Suprapubic skin (tissue), 4 donors: ENCODE results near the gene SLC16A12. TPM values are rescaled to one million over a fixed set of nuclear protein-coding genes. Genes with fewer than 3 reads are reported as not detected.

ENCODE experiments used
- DNase-seq, 2 donors: peaks; one replicate each; pipeline ENCODE4 v3.0.0-alpha.2; 2019; ENCODE audit warnings: low spot score in 2 of 2
- H3K27ac ChIP-seq: fragments of 200-600 bp; sonication (generic); one replicate; pipeline ENCODE4 v1.5.1; 2019
- H3K27me3 ChIP-seq: fragments of 200-600 bp; sonication (generic); one replicate; pipeline ENCODE4 v1.5.1; 2019
- H3K36me3 ChIP-seq: fragments of 200-600 bp; sonication (generic); one replicate; pipeline ENCODE4 v1.5.1; 2019
- H3K4me1 ChIP-seq: fragments of 200-600 bp; sonication (generic); one replicate; pipeline ENCODE4 v1.5.1; 2019
- H3K4me3 ChIP-seq: fragments of 200-600 bp; sonication (generic); one replicate; pipeline ENCODE4 v1.5.1; 2019; ENCODE audit warnings: mild to moderate bottlenecking
- H3K9me3 ChIP-seq: fragments of 200-600 bp; sonication (generic); one replicate; pipeline ENCODE4 v1.5.1; 2019
- EP300 ChIP-seq: sonication (generic); formaldehyde crosslinking; IDR thresholded peaks from one replicate; pipeline ENCODE4 v1.6.1; 2017; ENCODE audit warnings: antibody characterized with exemption
- POLR2A ChIP-seq, 2 donors: fragments of 450-650 bp; IDR thresholded peaks; one replicate each; pipeline ENCODE4 v1.6.1; 2017; ENCODE audit warnings: antibody characterized with exemption in 2 of 2, mild to moderate bottlenecking in 2 of 2, moderate library complexity in 2 of 2
- POLR2AphosphoS5 ChIP-seq, 3 donors: sonication (generic); formaldehyde crosslinking; IDR thresholded peaks; one replicate each; pipeline ENCODE4 v1.6.1; 2017; ENCODE audit warnings: antibody characterized with exemption in 3 of 3
- WGBS: methylation state at CpG from one replicate; pipeline ENCODE4 v1.1.5; 2018; 5-methylcytosine and 5-hydroxymethylcytosine counted together
- total RNA-seq, 4 donors: library from RNA; depleted of rRNA; stranded (reverse); fragments of >200 nt; gene quantifications; one replicate each; pipeline ENCODE4 v1.1.0, GENCODE V29; 2016
- TF ChIP-seq, protein P1 (sequence below), 2 donors: fragments of 200-600 bp in 1 of 2; fragments of 450-650 bp in 1 of 2; sonication (generic) in 1 of 2; IDR thresholded peaks; one replicate each; pipeline ENCODE4 v1.5.1; 2016 to 2019; ENCODE audit warnings: antibody characterized with exemption in 2 of 2, mild to moderate bottlenecking in 1 of 2, moderate library complexity in 1 of 2

The SLC16A12 gene
- total RNA-seq, 4 donors from 2014 or later, result 0.60 to 1.4 (median 1.0) TPM

DNA sequence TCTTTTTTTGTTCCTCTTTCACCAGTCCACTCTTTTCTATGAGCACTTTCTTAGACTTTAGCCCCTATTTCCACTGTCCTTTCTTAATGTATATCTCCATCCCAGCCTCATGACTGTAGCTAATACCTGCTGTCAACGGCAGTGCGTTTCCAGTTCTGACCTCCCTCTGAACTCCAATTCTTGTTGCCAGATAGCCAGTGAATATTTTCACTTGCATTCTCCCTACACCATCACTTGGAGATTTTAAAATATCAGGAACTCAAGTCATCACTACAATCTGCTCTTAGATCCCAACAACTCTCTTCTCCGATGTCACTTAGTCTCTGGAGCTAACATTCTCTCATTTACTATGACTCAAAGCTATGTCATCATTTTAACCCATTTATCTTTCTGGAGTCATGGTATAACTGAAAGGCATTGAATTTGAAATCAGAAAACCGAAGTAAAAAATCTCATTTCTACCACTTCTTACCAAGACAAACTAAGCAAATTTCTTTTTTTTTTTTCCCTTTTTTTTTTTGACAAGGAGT is 5.1 kb upstream of the SLC16A12 start:
- WGBS, result 92% methylated on average over 4 of the region's 4 CpGs
- H3K4me3 ChIP-seq, result no peak overlapping the region
- peaks cover 26% of the 10 kb centered on the region for H3K27me3 ChIP-seq
- no peaks in the 10 kb centered on the region for H3K36me3 ChIP-seq
- H3K9me3 ChIP-seq, result no peaks in the 10 kb centered on the region
- peaks cover 5% of the 10 kb centered on the region for H3K4me1 ChIP-seq
- TF ChIP-seq POLR2A (IDR thresholded peaks at IDR 0.05) (no peak), POLR2AphosphoS5 (IDR thresholded peaks at IDR 0.05) (no peak), EP300 (no peak)
- TF ChIP-seq, protein P1, sequence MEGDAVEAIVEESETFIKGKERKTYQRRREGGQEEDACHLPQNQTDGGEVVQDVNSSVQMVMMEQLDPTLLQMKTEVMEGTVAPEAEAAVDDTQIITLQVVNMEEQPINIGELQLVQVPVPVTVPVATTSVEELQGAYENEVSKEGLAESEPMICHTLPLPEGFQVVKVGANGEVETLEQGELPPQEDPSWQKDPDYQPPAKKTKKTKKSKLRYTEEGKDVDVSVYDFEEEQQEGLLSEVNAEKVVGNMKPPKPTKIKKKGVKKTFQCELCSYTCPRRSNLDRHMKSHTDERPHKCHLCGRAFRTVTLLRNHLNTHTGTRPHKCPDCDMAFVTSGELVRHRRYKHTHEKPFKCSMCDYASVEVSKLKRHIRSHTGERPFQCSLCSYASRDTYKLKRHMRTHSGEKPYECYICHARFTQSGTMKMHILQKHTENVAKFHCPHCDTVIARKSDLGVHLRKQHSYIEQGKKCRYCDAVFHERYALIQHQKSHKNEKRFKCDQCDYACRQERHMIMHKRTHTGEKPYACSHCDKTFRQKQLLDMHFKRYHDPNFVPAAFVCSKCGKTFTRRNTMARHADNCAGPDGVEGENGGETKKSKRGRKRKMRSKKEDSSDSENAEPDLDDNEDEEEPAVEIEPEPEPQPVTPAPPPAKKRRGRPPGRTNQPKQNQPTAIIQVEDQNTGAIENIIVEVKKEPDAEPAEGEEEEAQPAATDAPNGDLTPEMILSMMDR (IDR thresholded peaks at IDR 0.05), result no peak
- H3K27ac ChIP-seq, result no peak overlapping the region
- no peak for DNase-seq

DNA sequence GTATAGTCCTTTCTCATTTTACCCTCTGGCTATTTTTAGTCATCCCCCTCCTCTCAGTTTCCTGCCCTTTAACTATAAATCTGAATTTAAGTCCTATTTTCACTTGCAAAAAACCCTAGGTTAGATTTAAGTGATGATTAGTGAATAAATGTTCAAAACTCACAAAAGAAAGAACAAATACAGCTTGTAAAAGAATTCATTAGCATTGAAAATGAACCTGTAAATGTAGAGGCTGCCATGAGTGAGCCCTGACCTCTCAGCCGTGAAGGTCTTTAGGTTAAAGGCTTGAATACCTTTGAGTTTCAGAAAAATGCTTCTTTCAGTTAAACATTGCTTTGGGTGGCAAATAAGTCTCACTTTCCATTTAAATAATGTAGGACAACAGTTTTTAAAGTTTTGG is 2.0 kb upstream of the SLC16A12 start:
- Histone ChIP-seq H3K36me3 (no peaks in the 10 kb centered on the region), H3K4me1 (peaks cover 16% of the 10 kb centered on the region), H3K27me3 (peaks cover 57% of the 10 kb centered on the region), H3K4me3 (no peak overlapping the region), H3K27ac (no peak overlapping the region), H3K9me3 (no peaks in the 10 kb centered on the region)
- 71% methylated on average over 1 of the region's 1 CpG for WGBS
- DNase-seq, result no peak
- TF ChIP-seq, protein P1 (IDR thresholded peaks at IDR 0.05), result no peak
- TF ChIP-seq POLR2A (IDR thresholded peaks at IDR 0.05), result no peak
- no peak for TF ChIP-seq EP300
- TF ChIP-seq POLR2AphosphoS5 (IDR thresholded peaks at IDR 0.05), result no peak

DNA sequence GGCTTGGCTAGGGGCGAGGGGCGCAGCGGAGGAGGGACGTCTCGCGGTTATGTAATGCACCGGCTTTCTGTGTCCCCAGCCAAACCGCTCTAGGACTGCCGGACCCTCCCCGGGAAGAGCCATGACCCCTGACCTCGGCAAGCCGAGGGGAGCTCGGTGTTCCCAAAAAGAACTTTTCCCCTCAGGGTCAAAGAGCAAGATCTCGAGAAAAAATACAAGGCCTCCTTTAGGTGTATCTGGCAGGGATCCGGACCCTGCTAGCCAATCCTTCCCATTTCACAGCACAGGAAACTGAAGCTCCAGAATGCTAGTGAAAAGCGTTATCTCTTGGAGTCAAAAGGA is 590 bp upstream of the SLC16A12 start:
- Histone ChIP-seq H3K4me1 (peaks cover 16% of the 10 kb centered on the region), H3K36me3 (no peaks in the 10 kb centered on the region), H3K9me3 (no peaks in the 10 kb centered on the region), H3K27me3 (peaks cover 71% of the 10 kb centered on the region), H3K27ac (no peak overlapping the region), H3K4me3 (peak overlapping the region; percentile 51)
- DNase-seq, result no peak
- 80% methylated on average over 3 of the region's 16 CpGs for WGBS
- no peak for TF ChIP-seq EP300
- TF ChIP-seq, protein P1 (IDR thresholded peaks at IDR 0.05), result no peak
- TF ChIP-seq POLR2AphosphoS5 (IDR thresholded peaks at IDR 0.05), result no peak
- no peak for TF ChIP-seq POLR2A (IDR thresholded peaks at IDR 0.05)

DNA sequence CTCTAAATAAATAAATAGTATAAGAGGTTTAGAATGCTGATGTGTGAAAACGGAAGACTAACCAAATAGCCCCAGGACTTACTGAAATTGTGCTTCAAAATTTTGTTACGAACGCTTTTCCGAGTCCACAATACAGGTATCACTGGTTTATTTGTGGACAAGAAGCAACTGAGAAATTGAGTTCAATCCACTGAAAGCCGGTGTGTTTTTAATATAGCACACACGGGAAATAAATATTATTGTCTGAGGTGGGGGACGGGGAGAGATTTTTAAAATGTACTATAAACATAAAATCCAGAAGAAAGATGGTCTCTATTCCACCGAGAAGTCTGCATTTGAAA is 598 bp downstream of the SLC16A12 start:
- TF ChIP-seq EP300 (no peak), POLR2A (IDR thresholded peaks at IDR 0.05) (no peak)
- TF ChIP-seq, protein P1 (IDR thresholded peaks at IDR 0.05), result no peak
- H3K36me3 ChIP-seq, result no peaks in the 10 kb centered on the region
- H3K4me3 ChIP-seq, result peak overlapping the region; percentile 51
- peaks cover 16% of the 10 kb centered on the region for H3K4me1 ChIP-seq
- peaks cover 73% of the 10 kb centered on the region for H3K27me3 ChIP-seq
- H3K9me3 ChIP-seq, result no peaks in the 10 kb centered on the region
- no peak for DNase-seq
- WGBS, result 21% methylated on average over 8 of the region's 8 CpGs
- H3K27ac ChIP-seq, result no peak overlapping the region

DNA sequence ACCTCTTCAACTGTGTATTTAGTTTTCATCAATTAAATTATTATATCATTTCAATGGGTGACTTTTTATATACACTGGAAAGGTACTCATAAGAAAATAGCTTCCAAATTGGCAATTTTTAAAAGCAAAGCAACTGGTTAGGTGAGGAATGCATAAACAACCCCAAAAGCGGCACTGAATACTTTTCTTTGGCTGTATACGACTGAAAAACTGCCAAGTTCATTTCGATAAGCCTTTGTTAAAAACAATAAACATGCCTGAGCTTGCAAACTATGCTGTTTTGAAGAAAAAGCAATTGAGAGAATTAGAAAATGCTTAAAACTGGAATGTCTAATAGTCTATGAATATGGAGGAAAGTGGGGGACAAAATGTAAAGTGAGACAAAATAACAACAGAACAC is 2.9 kb downstream of the SLC16A12 start:
- no peak overlapping the region for H3K4me3 ChIP-seq
- no peak for DNase-seq
- no peaks in the 10 kb centered on the region for H3K9me3 ChIP-seq
- peaks cover 16% of the 10 kb centered on the region for H3K4me1 ChIP-seq
- TF ChIP-seq EP300 (no peak), POLR2AphosphoS5 (IDR thresholded peaks at IDR 0.05) (no peak)
- TF ChIP-seq, protein P1 (IDR thresholded peaks at IDR 0.05), result no peak
- WGBS, result 46% methylated on average over 3 of the region's 3 CpGs
- H3K27me3 ChIP-seq, result peaks cover 69% of the 10 kb centered on the region
- H3K27ac ChIP-seq, result no peak overlapping the region
- H3K36me3 ChIP-seq, result no peaks in the 10 kb centered on the region
